Activated CD4-positive, alpha-beta T cell treated with anti-CD3 and anti-CD28 coated beads, Interleukin-2, amount 50 U/mL, for 4 hours (primary cell): ENCODE data around the gene FAM184A.
"Not testable (repeated sequence)": the region's sequence is repeated elsewhere in the genome, so short reads cannot be mapped to it uniquely, and the experiment has no call there.

ENCODE experiments used
- DNase-seq, 2 experiments: peaks; one replicate each; pipeline ENCODE4 v3.0.0-alpha.2; 2020

Gene FAM184A

GRCh38 chr6:119052292-119052889 lies 26.1 kb downstream of the FAM184A start:
- DNase-seq = no peak

- DNase-seq = no peak
These were observed 34.2 kb downstream of the FAM184A start for GRCh38 chr6:119044255-119044654.

GRCh38 chr6:119043783-119044182 lies 34.7 kb downstream of the FAM184A start:
- DNase-seq = no peak

- DNase-seq = no peak
These were observed 35.2 kb downstream of the FAM184A start for GRCh38 chr6:119043265-119043664.

- DNase-seq = no peak
These were observed 37.8 kb downstream of the FAM184A start for GRCh38 chr6:119040636-119041035.

- no peak for DNase-seq
These were observed 38.2 kb downstream of the FAM184A start for GRCh38 chr6:119040229-119040628.

- DNase-seq = no peak
These were observed 40.4 kb downstream of the FAM184A start for GRCh38 chr6:119037941-119038623.

- DNase-seq = no peak
These were observed 41.2 kb downstream of the FAM184A start for GRCh38 chr6:119037264-119037663.

GRCh38 chr6:119036081-119036480 lies 42.4 kb downstream of the FAM184A start:
- DNase-seq = no peak

- no peak for DNase-seq
These were observed 43.0 kb downstream of the FAM184A start for GRCh38 chr6:119035459-119035858.

- no peak for DNase-seq
These were observed 43.5 kb downstream of the FAM184A start for GRCh38 chr6:119034827-119035458.

- DNase-seq = no peak
These were observed 46.0 kb downstream of the FAM184A start for GRCh38 chr6:119032428-119032827.

GRCh38 chr6:119030759-119031158 lies 47.7 kb downstream of the FAM184A start:
- DNase-seq = no peak

GRCh38 chr6:119028091-119028490 lies 50.4 kb downstream of the FAM184A start:
- no peak for DNase-seq

GRCh38 chr6:119027465-119027864 lies 51.0 kb downstream of the FAM184A start:
- no peak for DNase-seq

- no peak for DNase-seq
These were observed 51.6 kb downstream of the FAM184A start for GRCh38 chr6:119026822-119027221.

- no peak for DNase-seq
These were observed 52.7 kb downstream of the FAM184A start for GRCh38 chr6:119025793-119026192.

GRCh38 chr6:119024111-119024510 lies 54.4 kb downstream of the FAM184A start:
- no peak for DNase-seq

GRCh38 chr6:119022796-119023195 lies 55.7 kb downstream of the FAM184A start:
- DNase-seq = no peak

GRCh38 chr6:119020597-119021561 lies 57.6 kb downstream of the FAM184A start:
- no peak for DNase-seq

GRCh38 chr6:119015165-119015564 lies 63.3 kb downstream of the FAM184A start:
- not testable (repeated sequence) for DNase-seq

- no peak for DNase-seq
These were observed 65.9 kb downstream of the FAM184A start for GRCh38 chr6:119012521-119012920.

GRCh38 chr6:119009266-119009665 lies 69.2 kb downstream of the FAM184A start:
- not testable (repeated sequence) for DNase-seq
